Keratinocyte (primary cell): ENCODE measurements around the gene MBTPS1. TPM values are rescaled to one million over a fixed set of nuclear protein-coding genes. Genes with fewer than 3 reads are reported as not detected.

Source experiments
- DNase-seq: peaks from one replicate; pipeline ENCODE4 v3.0.0-alpha.2; 2011; ENCODE audit warnings: low read depth, missing footprints, low spot score
- FAIRE-seq: peaks from 2 replicates; lab custom pipeline; 2011; peaks lifted over from hg19 to GRCh38; lab: Jason Lieb, UNC
- H2AFZ ChIP-seq: 2 replicates; pipeline ENCODE4 v1.6.0; 2012; ENCODE audit warnings: low read length, control low read depth, inconsistent platforms; ENCODE audit not compliant: control insufficient read depth
- H3K27ac ChIP-seq: 2 replicates; pipeline ENCODE4 v1.5.1; 2011; ENCODE audit warnings: low read length; ENCODE audit not compliant: control insufficient read depth, insufficient read depth
- H3K27me3 ChIP-seq: 3 replicates; pipeline ENCODE4 v1.6.0; 2011; ENCODE audit warnings: low read length; ENCODE audit not compliant: control insufficient read depth, insufficient read depth; ENCODE audit errors: extremely low read depth
- H3K36me3 ChIP-seq, 2 experiments: 2 replicates in 1 of 2; 3 replicates in 1 of 2; pipeline ENCODE4 v1.5.1; 2011; ENCODE audit warnings: low read length in 2 of 2, mild to moderate bottlenecking in 1 of 2; ENCODE audit not compliant: control insufficient read depth in 2 of 2, insufficient read depth in 2 of 2; ENCODE audit errors: extremely low read depth in 1 of 2
- H3K4me1 ChIP-seq: 3 replicates; pipeline ENCODE4 v1.5.1; 2011; ENCODE audit warnings: low read length; ENCODE audit not compliant: control insufficient read depth, insufficient read depth; ENCODE audit errors: extremely low read depth
- H3K4me2 ChIP-seq: 3 replicates; pipeline ENCODE4 v1.6.0; 2011; ENCODE audit warnings: low read depth, low read length; ENCODE audit not compliant: control insufficient read depth, insufficient read depth; ENCODE audit errors: extremely low read depth
- H3K4me3 ChIP-seq, 3 experiments: fragments of 200-600 bp in 1 of 3; sonication (generic) in 1 of 3; 2 replicates in 2 of 3; 3 replicates in 1 of 3; pipeline ENCODE4 v1.5.1; 2011 to 2016; ENCODE audit warnings: low read length in 3 of 3, mild to moderate bottlenecking in 3 of 3, control low read depth in 2 of 3, inconsistent platforms in 1 of 3, low read depth in 1 of 3, mixed read lengths in 1 of 3, mixed run types in 1 of 3, moderate library complexity in 1 of 3; ENCODE audit not compliant: control insufficient read depth in 2 of 3, insufficient read depth in 2 of 3; ENCODE audit errors: extremely low read depth in 1 of 3
- H3K79me2 ChIP-seq: 2 replicates; pipeline ENCODE4 v1.6.0; 2012; ENCODE audit warnings: low read length; ENCODE audit not compliant: control insufficient read depth, insufficient read depth
- H3K9ac ChIP-seq: 3 replicates; pipeline ENCODE4 v1.6.0; 2011; ENCODE audit warnings: low read length; ENCODE audit not compliant: control insufficient read depth, insufficient read depth; ENCODE audit errors: extremely low read depth
- H3K9me1 ChIP-seq: 3 replicates; pipeline ENCODE4 v1.6.0; 2011; ENCODE audit warnings: low read length; ENCODE audit not compliant: control insufficient read depth, insufficient read depth; ENCODE audit errors: extremely low read depth
- H3K9me3 ChIP-seq: 2 replicates; pipeline ENCODE4 v1.5.1; 2012; ENCODE audit warnings: low read depth, low read length; ENCODE audit not compliant: control insufficient read depth
- H4K20me1 ChIP-seq: 3 replicates; pipeline ENCODE4 v1.6.0; 2011; ENCODE audit warnings: low read length; ENCODE audit not compliant: control insufficient read depth, insufficient read depth; ENCODE audit errors: extremely low read depth
- EZH2 ChIP-seq: IDR thresholded peaks from one replicate; pipeline ENCODE4 v1.6.1; 2012; ENCODE audit warnings: inconsistent platforms, mild to moderate bottlenecking, low read length, moderate library complexity
- dilution Hi-C: fragments of 300-500 bp; cut with MboI; formaldehyde crosslinking; loops from one replicate; pipeline ENCODE4 v1.7.0; 2020; ENCODE audit warnings: low sequenced_read_pairs; ENCODE audit not compliant: extremely low pct_ligation_motif_present
- polyA plus RNA-seq, 5 experiments: library from polyadenylated mRNA; depleted of rRNA in 3 of 5; stranded (reverse) in 3 of 5; stranded (forward) in 1 of 5; unstranded in 1 of 5; fragments of >200 nt; gene quantifications; 1 replicate in 1 of 5; 2 replicates in 3 of 5; 3 replicates in 1 of 5; pipeline versions ENCODE4 v1.2.1 to v1.2.3, GENCODE V29; 2011 to 2012; ENCODE audit warnings: missing spikeins in 2 of 5, low read depth in 1 of 5, low replicate concordance in 1 of 5
- TF ChIP-seq, protein P1 (sequence below), 3 experiments: IDR thresholded peaks in 1 of 3; conservative IDR thresholded peaks in 1 of 3; optimal IDR thresholded peaks in 1 of 3; 2 replicates in 2 of 3; 3 replicates in 1 of 3; pipeline versions ENCODE3 to v1.5.1; 2011; ENCODE audit warnings: low read length in 3 of 3, mild to moderate bottlenecking in 3 of 3, moderate library complexity in 2 of 3, control low read depth in 1 of 3, inconsistent platforms in 1 of 3; ENCODE audit not compliant: insufficient read depth in 2 of 3; ENCODE audit errors: extremely low read depth in 1 of 3

MBTPS1 gene
- polyA plus RNA-seq, 1 donor (not counting 4 experiments of a cell fraction or from before 2014, with no cell fraction given) = 56.0 TPM

DNA sequence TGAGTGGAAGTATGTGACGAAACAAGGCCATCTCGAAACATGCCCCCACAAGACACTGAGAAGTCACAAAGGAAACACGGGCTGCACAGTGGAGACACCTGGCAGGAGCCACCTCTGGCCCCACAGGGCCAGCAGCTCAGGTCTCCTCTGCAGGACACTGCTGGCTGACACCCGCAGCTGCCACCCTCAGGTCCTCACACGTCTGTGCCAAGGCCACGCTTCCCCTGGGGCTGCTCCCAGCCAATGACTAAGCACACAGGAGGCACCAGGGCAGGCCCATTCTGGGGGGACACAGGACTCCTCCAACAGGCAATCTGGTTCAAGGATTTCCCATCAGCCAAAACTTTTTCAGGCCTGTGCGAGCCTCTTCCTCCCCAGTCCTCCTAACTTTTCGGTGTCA is 36.4 kb downstream of the MBTPS1 start:
- DNase-seq (no peak), FAIRE-seq (no peak)
- Histone ChIP-seq H3K4me2 (no peak overlapping the region), H4K20me1 (no peaks in the 10 kb centered on the region), H3K27me3 (no peaks in the 10 kb centered on the region), H3K27ac (no peak overlapping the region), H3K9ac (no peak overlapping the region), H3K4me1 (peaks cover 12% of the 10 kb centered on the region), H3K4me3 (no peak overlapping the region), H3K9me1 (no peaks in the 10 kb centered on the region), H3K36me3 (peaks cover 15 to 27% of the 10 kb centered on the region in 2 experiments), H2AFZ (no peak overlapping the region), H3K9me3 (no peaks in the 10 kb centered on the region), H3K79me2 (peaks cover 8% of the 10 kb centered on the region)
- dilution Hi-C loops = no loop called here
- no peak for TF ChIP-seq EZH2
- TF ChIP-seq, protein P1, sequence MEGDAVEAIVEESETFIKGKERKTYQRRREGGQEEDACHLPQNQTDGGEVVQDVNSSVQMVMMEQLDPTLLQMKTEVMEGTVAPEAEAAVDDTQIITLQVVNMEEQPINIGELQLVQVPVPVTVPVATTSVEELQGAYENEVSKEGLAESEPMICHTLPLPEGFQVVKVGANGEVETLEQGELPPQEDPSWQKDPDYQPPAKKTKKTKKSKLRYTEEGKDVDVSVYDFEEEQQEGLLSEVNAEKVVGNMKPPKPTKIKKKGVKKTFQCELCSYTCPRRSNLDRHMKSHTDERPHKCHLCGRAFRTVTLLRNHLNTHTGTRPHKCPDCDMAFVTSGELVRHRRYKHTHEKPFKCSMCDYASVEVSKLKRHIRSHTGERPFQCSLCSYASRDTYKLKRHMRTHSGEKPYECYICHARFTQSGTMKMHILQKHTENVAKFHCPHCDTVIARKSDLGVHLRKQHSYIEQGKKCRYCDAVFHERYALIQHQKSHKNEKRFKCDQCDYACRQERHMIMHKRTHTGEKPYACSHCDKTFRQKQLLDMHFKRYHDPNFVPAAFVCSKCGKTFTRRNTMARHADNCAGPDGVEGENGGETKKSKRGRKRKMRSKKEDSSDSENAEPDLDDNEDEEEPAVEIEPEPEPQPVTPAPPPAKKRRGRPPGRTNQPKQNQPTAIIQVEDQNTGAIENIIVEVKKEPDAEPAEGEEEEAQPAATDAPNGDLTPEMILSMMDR (optimal IDR thresholded peaks at IDR 0.05 in 1 of 3, IDR thresholded peaks at IDR 0.05 in 1 of 3, conservative IDR thresholded peaks at IDR 0.05 in 1 of 3; ENCODE audit: extremely low read depth in 1 of 3, insufficient read depth in 2 of 3, low read length in 3 of 3) = no peak

DNA sequence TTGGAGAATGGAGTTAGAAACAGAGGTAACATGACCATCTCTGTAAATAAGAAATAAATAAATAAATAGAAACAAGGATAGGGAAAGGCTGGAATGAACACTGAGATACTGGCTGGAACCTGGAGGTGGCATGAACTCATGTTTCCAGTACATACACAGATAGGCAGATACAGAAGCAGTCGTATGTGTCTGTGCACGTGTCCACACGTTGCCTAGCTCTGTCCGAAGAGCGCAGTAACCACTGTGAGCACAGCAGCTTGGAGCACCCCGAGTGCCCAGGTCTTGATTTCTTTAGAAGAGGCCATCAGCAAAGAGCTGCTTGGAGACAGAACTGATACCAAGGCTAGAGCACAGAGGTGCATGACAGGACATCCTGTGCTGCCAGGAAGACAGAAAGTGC is 37.1 kb downstream of the MBTPS1 start:
- TF ChIP-seq EZH2 = no peak
- TF ChIP-seq, protein P1 (optimal IDR thresholded peaks at IDR 0.05 in 1 of 3, IDR thresholded peaks at IDR 0.05 in 1 of 3, conservative IDR thresholded peaks at IDR 0.05 in 1 of 3; ENCODE audit: extremely low read depth in 1 of 3, insufficient read depth in 2 of 3, low read length in 3 of 3) = no peak
- peaks cover 8% of the 10 kb centered on the region for H3K79me2 ChIP-seq
- H3K4me3 ChIP-seq = no peak overlapping the region
- no peaks in the 10 kb centered on the region for H3K9me3 ChIP-seq
- no peaks in the 10 kb centered on the region for H3K27me3 ChIP-seq
- no peaks in the 10 kb centered on the region for H4K20me1 ChIP-seq
- H3K4me2 ChIP-seq = no peak overlapping the region
- H3K36me3 ChIP-seq = peaks cover 22 to 34% of the 10 kb centered on the region in 2 experiments
- H2AFZ ChIP-seq = no peak overlapping the region
- H3K4me1 ChIP-seq = peaks cover 12% of the 10 kb centered on the region
- no peak overlapping the region for H3K27ac ChIP-seq
- no peak for DNase-seq
- no peak overlapping the region for H3K9ac ChIP-seq
- no peaks in the 10 kb centered on the region for H3K9me1 ChIP-seq
- dilution Hi-C loops = no loop called here
- no peak for FAIRE-seq
